GM18519 (cell line): ENCODE measurements around the gene ATP6V1C2.

Experiments
- ATAC-seq: cut with Tn5 transposase; IDR thresholded peaks from one replicate; pipeline ENCODE4 v1.9.1; 2021; ENCODE audit warnings: mild to moderate bottlenecking, moderate library complexity; ENCODE audit not compliant: unreplicated experiment, low FRiP score

The ATP6V1C2 gene

DNA sequence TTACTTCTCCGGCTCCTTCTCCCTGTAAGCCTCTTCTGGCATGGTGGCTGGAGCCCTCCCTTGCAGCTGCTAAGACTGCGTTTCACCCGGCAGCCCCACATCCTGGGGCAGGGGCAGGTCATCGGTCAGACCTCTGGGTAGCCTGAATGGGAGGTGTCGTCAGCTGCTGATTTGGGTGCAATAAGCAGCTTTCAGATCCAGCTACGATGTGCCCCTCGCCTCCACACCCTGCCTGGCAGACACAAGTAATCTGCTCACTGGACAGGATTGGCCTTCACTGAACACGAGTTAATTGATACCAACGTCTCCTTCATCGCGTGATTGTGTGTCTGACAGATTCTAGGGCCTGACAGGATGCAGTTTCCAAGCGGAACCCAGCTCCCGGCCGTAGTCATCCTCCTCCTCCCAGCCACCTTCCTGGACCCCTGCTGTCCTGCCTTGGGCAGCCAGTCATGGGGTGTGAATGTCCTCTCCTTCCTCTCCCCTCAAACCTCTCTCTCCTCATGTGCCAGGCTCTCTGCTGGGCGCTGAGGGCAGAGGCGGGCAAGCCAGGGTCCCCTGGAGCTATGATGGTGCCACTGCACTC lies 110.1 kb downstream of the ATP6V1C2 start:
- no peak for ATAC-seq

DNA sequence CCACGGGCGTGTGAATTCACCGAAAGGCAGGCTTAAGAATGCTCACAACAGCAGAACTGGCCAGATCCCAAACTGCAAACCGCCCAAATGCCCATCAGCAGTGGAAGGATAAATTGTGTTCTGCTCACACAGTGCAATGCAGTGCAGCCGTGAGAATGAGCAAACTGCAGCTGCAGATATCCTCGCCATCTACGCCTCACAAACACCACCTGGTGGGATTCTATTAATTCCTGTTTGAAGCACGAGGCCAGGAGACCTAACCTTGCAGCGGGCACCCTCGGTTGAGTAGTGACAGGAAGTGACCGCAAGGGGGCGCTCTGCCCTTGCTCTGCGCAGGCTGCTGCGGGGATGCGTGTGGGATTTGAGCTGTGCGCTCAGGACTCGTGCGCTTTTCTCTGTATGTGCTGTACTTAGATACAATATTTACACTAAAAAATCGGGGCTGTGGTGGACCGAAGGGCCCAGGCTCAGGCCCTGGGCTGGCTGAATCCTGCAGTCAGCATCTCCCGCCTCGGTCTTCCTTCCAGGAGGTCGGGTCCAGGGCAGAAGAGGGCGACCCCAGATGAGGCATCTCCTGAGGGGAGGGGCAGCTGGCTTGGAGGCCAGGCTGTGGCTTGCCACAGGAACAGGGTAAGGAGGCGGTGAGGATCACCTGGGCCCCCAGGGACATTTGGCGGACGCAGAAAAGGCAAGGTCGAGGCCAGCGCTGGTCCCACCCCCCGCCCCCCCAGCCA lies 110.9 kb downstream of the ATP6V1C2 start:
- ATAC-seq: no peak

DNA sequence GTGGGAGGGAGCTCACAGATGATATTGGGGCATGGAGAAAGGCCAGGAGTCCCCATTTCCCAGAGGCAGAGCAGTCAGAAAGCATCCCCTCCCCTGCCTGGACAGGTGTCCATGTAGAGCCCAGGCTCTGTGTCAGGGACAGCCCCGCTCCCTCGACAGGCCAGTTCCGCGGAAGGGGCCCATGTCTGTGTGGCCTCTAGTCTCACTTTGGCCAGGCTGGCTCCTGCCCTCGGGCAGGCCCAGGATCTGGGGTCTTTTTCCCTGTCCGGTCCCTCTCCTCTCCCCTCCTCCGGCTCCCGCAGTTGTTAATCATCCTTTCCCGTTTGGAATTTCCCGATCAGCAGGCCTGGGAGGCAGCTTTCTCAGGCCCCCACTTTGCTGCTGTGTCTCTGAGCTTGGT lies 111.6 kb downstream of the ATP6V1C2 start:
- ATAC-seq: no peak

DNA sequence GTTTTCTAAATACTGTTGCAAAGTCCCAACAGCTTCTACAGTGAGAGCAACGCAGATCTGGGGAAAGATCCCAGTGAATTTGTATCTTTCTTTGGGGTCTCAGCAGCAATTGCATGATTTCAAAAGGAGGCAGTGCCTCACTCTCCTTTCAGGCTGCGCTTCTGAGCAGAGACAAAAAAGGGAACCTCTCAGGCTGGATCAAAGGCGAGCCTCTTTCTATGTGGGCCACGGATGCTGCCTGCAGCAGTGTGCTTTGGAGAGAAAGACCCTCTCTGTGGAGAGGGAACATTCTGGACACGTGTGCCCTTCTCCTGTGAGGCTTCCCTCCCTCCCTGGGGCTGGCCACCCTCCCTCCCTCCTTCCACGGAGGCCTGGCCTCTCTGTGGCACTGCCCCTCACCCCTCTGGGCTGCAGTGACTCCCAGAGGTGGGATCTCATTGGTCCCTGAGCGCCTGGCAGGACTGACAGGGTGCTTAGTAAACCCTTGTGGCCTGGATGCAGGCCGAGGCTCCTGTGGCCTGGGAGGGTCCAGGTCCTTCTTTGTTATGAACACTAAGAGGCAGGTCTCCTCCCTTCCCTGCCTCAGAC lies 112.7 kb downstream of the ATP6V1C2 start:
- no peak for ATAC-seq
